Thyroid gland (tissue), 4 donors: ENCODE results near the gene CSF2RB. TPM values are rescaled to one million over a fixed set of nuclear protein-coding genes. Genes with fewer than 3 reads are reported as not detected.

ENCODE experiments used
- DNase-seq, 2 donors: peaks; one replicate each; pipeline ENCODE4 v3.0.0-alpha.2; 2019
- H3K27ac ChIP-seq, 3 donors: fragments of 200-600 bp; sonication (generic); 1 replicate in 2 of 3; 2 replicates in 1 of 3; pipeline ENCODE4 v1.5.1; 2016 to 2019; ENCODE audit warnings: mild to moderate bottlenecking in 1 of 3, moderate library complexity in 1 of 3
- H3K27me3 ChIP-seq: fragments of 200-600 bp; sonication (generic); one replicate; pipeline ENCODE4 v1.5.1; 2019
- H3K36me3 ChIP-seq, 2 donors: fragments of 200-600 bp; sonication (generic); one replicate each; pipeline ENCODE4 v1.5.1; 2016 to 2019
- H3K4me1 ChIP-seq, 2 donors: fragments of 200-600 bp; sonication (generic); one replicate each; pipeline ENCODE4 v1.5.1; 2017 to 2019
- H3K4me3 ChIP-seq, 3 donors: fragments of 200-600 bp; sonication (generic); replicated peaks in 1 of 3; 1 replicate in 2 of 3; 2 replicates in 1 of 3; pipeline ENCODE4 v1.5.1; 2016; ENCODE audit warnings: mild to moderate bottlenecking in 1 of 3
- H3K9me3 ChIP-seq: fragments of 200-600 bp; sonication (generic); one replicate; pipeline ENCODE4 v1.5.1; 2017
- CTCF ChIP-seq, 6 experiments: fragments of 200-600 bp in 3 of 6; fragments of 450-650 bp in 3 of 6; sonication (generic) in 3 of 6; IDR thresholded peaks; one replicate each; pipeline ENCODE4 v1.5.1; 2016 to 2019; ENCODE audit warnings: antibody characterized with exemption in 6 of 6, mild to moderate bottlenecking in 2 of 6, inconsistent platforms in 1 of 6, moderate library complexity in 1 of 6
- POLR2A ChIP-seq, 2 donors: fragments of 450-650 bp; IDR thresholded peaks; one replicate each; pipeline ENCODE4 v1.6.1; 2017; ENCODE audit warnings: antibody characterized with exemption in 2 of 2, mild to moderate bottlenecking in 2 of 2, moderate library complexity in 1 of 2
- WGBS, 2 donors: methylation state at CpG; one replicate each; pipeline ENCODE4 v1.1.5; 2017; 5-methylcytosine and 5-hydroxymethylcytosine counted together
- intact Hi-C: fragments of 100-400 bp; cut with DNase I; formaldehyde crosslinking; loops from one replicate; pipeline ENCODE4 v1.15.1; 2023
- total RNA-seq, 4 donors: library from RNA; depleted of rRNA; stranded (reverse); fragments of >200 nt; gene quantifications; one replicate each; pipeline ENCODE4 v1.2.3, GENCODE V29; 2016

Gene CSF2RB
- total RNA-seq, 4 donors from 2014 or later, result 1.9 to 7.1 (median 3.0) TPM

- H3K36me3 ChIP-seq, result no peaks in the 10 kb centered on the region
- no peak overlapping the region for H3K4me3 ChIP-seq
- no peak for DNase-seq
- H3K9me3 ChIP-seq, result no peaks in the 10 kb centered on the region
- H3K4me1 ChIP-seq, result no peaks in the 10 kb centered on the region
- TF ChIP-seq CTCF (IDR thresholded peaks at IDR 0.05) (no peak), POLR2A (IDR thresholded peaks at IDR 0.05) (no peak)
- 77 to 87% methylated on average over 4 to 5 of the region's 5 CpGs for WGBS, 2 donors
- no peaks in the 10 kb centered on the region for H3K27me3 ChIP-seq
- intact Hi-C loops, result loop anchor here (10.0 kb wide), 1 partner anchor 167 kb away; no protein-coding TSS in a partner anchor
- H3K27ac ChIP-seq, result no peak overlapping the region
Measured at GRCh38 chr22:36867695-36868094, 45.7 kb upstream of the CSF2RB start.

GRCh38 chr22:36868546-36869181, 44.8 kb upstream of the CSF2RB start:
- H3K36me3 ChIP-seq, result no peaks in the 10 kb centered on the region
- TF ChIP-seq CTCF (IDR thresholded peaks at IDR 0.05) (no peak), POLR2A (IDR thresholded peaks at IDR 0.05) (no peak)
- WGBS, 2 donors, result 74 to 86% methylated on average over 5 of the region's 5 CpGs
- no peak overlapping the region for H3K4me3 ChIP-seq
- H3K4me1 ChIP-seq, result peaks cover 0 to 1% of the 10 kb centered on the region in 2 donors
- no peak for DNase-seq
- H3K9me3 ChIP-seq, result no peaks in the 10 kb centered on the region
- H3K27ac ChIP-seq, result no peak overlapping the region
- H3K27me3 ChIP-seq, result no peaks in the 10 kb centered on the region
- intact Hi-C loops, result loop anchor here (10.0 kb wide), 1 partner anchor 166 kb away; no protein-coding TSS in a partner anchor

- Histone ChIP-seq H3K27ac (no peak overlapping the region), H3K36me3 (no peaks in the 10 kb centered on the region), H3K27me3 (no peaks in the 10 kb centered on the region), H3K9me3 (no peaks in the 10 kb centered on the region), H3K4me3 (no peak overlapping the region), H3K4me1 (peaks cover 0 to 13% of the 10 kb centered on the region in 2 donors)
- intact Hi-C loops, result no loop called here
- no peak for TF ChIP-seq CTCF (IDR thresholded peaks at IDR 0.05)
- TF ChIP-seq POLR2A (IDR thresholded peaks at IDR 0.05), result no peak
- WGBS, 2 donors, result 87 to 88% methylated on average over 13 to 14 of the region's 14 CpGs
- no peak for DNase-seq
Measured at GRCh38 chr22:36870250-36870649, 43.2 kb upstream of the CSF2RB start.

GRCh38 chr22:36871669-36872081, 41.8 kb upstream of the CSF2RB start:
- no peak for DNase-seq
- 68 to 69% methylated on average over 7 to 9 of the region's 11 CpGs for WGBS, 2 donors
- intact Hi-C loops, result no loop called here
- no peaks in the 10 kb centered on the region for H3K9me3 ChIP-seq
- no peaks in the 10 kb centered on the region for H3K36me3 ChIP-seq
- no peak for TF ChIP-seq POLR2A (IDR thresholded peaks at IDR 0.05)
- no peak for TF ChIP-seq CTCF (IDR thresholded peaks at IDR 0.05)
- no peaks in the 10 kb centered on the region for H3K27me3 ChIP-seq
- peaks cover 0 to 13% of the 10 kb centered on the region in 2 donors for H3K4me1 ChIP-seq
- no peak overlapping the region for H3K4me3 ChIP-seq
- H3K27ac ChIP-seq, result no peak overlapping the region

- Histone ChIP-seq H3K27ac (no peak overlapping the region), H3K4me3 (no peak overlapping the region), H3K4me1 (peaks cover 0 to 13% of the 10 kb centered on the region in 2 donors), H3K27me3 (no peaks in the 10 kb centered on the region), H3K9me3 (no peaks in the 10 kb centered on the region), H3K36me3 (no peaks in the 10 kb centered on the region)
- TF ChIP-seq POLR2A (IDR thresholded peaks at IDR 0.05) (no peak), CTCF (IDR thresholded peaks at IDR 0.05) (no peak)
- DNase-seq, result no peak
- 90 to 93% methylated on average over 3 of the region's 3 CpGs for WGBS, 2 donors
- intact Hi-C loops, result no loop called here
Measured at GRCh38 chr22:36872084-36872483, 41.3 kb upstream of the CSF2RB start.
